GM19328 (cell line): ENCODE measurements around the gene OR8G5.

Experiments
- ATAC-seq: cut with Tn5 transposase; IDR thresholded peaks from one replicate; pipeline ENCODE4 v1.9.1; 2021; ENCODE audit warnings: mild to moderate bottlenecking, moderate library complexity; ENCODE audit not compliant: unreplicated experiment

OR8G5 gene

GRCh38 chr11:124285610-124286344 lies 29.6 kb downstream of the OR8G5 start:
- no peak for ATAC-seq

GRCh38 chr11:124294687-124295086 lies 38.5 kb downstream of the OR8G5 start:
- ATAC-seq: no peak

GRCh38 chr11:124296016-124296415 lies 39.8 kb downstream of the OR8G5 start:
- no peak for ATAC-seq

- no peak for ATAC-seq
Measured at GRCh38 chr11:124297921-124298320, 41.7 kb downstream of the OR8G5 start.

- ATAC-seq: no peak
Measured at GRCh38 chr11:124301548-124301947, 45.4 kb downstream of the OR8G5 start.

GRCh38 chr11:124302347-124303125 lies 46.4 kb downstream of the OR8G5 start:
- ATAC-seq: no peak

GRCh38 chr11:124307093-124307492 lies 50.9 kb downstream of the OR8G5 start:
- no peak for ATAC-seq

- ATAC-seq: no peak
Measured at GRCh38 chr11:124310721-124311120, 54.5 kb downstream of the OR8G5 start.

- no peak for ATAC-seq
Measured at GRCh38 chr11:124311269-124311668, 55.1 kb downstream of the OR8G5 start.

GRCh38 chr11:124311670-124312069 lies 55.5 kb downstream of the OR8G5 start:
- no peak for ATAC-seq

GRCh38 chr11:124313131-124313530 lies 57.0 kb downstream of the OR8G5 start:
- ATAC-seq: no peak

- no peak for ATAC-seq
Measured at GRCh38 chr11:124313849-124314248, 57.7 kb downstream of the OR8G5 start, which contains the start of gene OR8D1. Gene OR8D1, minus strand, starts transcription at chr11:124313949. Its CDS starts 3,183 bp downstream, at chr11:124310766.

GRCh38 chr11:124315052-124315451 lies 58.9 kb downstream of the OR8G5 start:
- ATAC-seq: no peak
